Non-pigmented ciliary epithelial cell (primary cell): ENCODE results near the gene UCK1.

ENCODE experiments used
- DNase-seq: peaks from one replicate; pipeline ENCODE4 v3.0.0-alpha.2; 2010; ENCODE audit warnings: low read depth

UCK1 gene

GRCh38 chr9:131530920-131531832 lies at the start of gene UCK1:
UCK1 (minus strand) TSS chr9:131531263; CDS start chr9:131531174, 89 bp downstream.
- DNase-seq, result no peak

GRCh38 chr9:131580358-131580757 lies 49.3 kb upstream of the UCK1 start:
- no peak for DNase-seq

- no peak for DNase-seq
Observed at GRCh38 chr9:131579789-131580211, 48.7 kb upstream of the UCK1 start.

- DNase-seq, result no peak
Observed at GRCh38 chr9:131578731-131579504, 47.9 kb upstream of the UCK1 start.

GRCh38 chr9:131578021-131578420 lies 47.0 kb upstream of the UCK1 start:
- no peak for DNase-seq

- DNase-seq, result no peak
Observed at GRCh38 chr9:131577005-131578000, 46.2 kb upstream of the UCK1 start.

- DNase-seq, result no peak
Observed at GRCh38 chr9:131575946-131576853, 45.1 kb upstream of the UCK1 start.

- no peak for DNase-seq
Observed at GRCh38 chr9:131574730-131575640, 43.9 kb upstream of the UCK1 start.

- no peak for DNase-seq
Observed at GRCh38 chr9:131567910-131568309, 36.8 kb upstream of the UCK1 start.

- DNase-seq, result no peak
Observed at GRCh38 chr9:131566158-131566557, 35.1 kb upstream of the UCK1 start.

GRCh38 chr9:131565369-131565768 lies 34.3 kb upstream of the UCK1 start:
- no peak for DNase-seq

GRCh38 chr9:131562032-131562959 lies 31.2 kb upstream of the UCK1 start:
- DNase-seq, result no peak

- no peak for DNase-seq
Observed at GRCh38 chr9:131559421-131560000, 28.4 kb upstream of the UCK1 start.

- no peak for DNase-seq
Observed at GRCh38 chr9:131557855-131558548, 26.9 kb upstream of the UCK1 start.

GRCh38 chr9:131555841-131556673 lies 25.0 kb upstream of the UCK1 start:
- DNase-seq, result no peak

- DNase-seq, result no peak
Observed at GRCh38 chr9:131554843-131555351, 23.8 kb upstream of the UCK1 start.
